NCI-H2227 (cell line): Measurements from ENCODE around the gene TPD52L2.
"Not testable (repeated sequence)": the region's sequence is repeated elsewhere in the genome, so short reads cannot be mapped to it uniquely, and the experiment has no call there.

Source experiments
- DNase-seq: peaks from one replicate; lab custom pipeline; 2025; ENCODE audit not compliant: unreplicated experiment; lab: John Stamatoyannopoulos, UW

The TPD52L2 gene

DNA sequence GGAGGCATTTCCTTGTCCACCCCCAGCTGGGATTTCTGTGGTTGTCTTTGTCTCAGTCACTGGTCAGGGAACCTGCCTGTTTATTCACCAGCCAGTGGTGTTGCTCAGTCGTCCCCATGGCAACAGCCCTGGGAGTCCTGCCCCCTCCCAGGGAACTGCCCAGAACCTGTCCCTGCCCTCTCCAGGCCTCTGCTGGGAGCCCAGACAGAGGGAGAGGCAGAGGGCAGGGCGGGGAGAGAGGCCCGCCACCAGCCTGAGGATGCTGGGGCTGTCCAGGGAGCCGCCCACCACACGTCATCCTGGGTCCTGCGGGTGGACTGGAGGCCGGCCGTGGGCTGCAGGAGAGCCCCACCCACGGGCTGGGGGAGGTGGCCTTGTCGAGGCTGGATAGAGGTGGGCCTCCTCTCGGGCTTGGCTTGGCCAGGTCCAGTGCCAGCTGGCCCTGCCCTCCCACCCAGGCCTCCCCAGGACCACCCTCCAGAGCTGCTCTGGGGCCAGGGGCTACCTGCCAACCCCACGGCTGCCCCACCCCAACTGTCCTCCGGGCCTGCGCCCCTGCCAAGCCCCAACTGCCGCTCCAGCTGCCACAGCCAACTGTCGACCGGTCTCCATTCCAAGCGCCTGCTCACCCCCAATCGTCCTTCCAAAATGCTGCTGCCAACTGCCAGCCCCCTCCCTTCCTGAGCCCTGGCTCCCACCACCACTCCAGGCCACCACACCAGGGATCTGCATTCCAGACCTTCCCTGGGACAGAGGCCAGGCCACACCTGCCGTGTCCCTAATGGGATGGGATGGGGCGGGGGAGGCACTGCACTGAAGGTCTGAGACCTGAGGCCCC, 29.8 kb upstream of the TPD52L2 start:
- DNase-seq, result peak; percentile 93

GRCh38 chr20:63836458-63837344, 28.4 kb upstream of the TPD52L2 start:
- no peak for DNase-seq

GRCh38 chr20:63837479-63837878, 27.6 kb upstream of the TPD52L2 start:
- no peak for DNase-seq

DNA sequence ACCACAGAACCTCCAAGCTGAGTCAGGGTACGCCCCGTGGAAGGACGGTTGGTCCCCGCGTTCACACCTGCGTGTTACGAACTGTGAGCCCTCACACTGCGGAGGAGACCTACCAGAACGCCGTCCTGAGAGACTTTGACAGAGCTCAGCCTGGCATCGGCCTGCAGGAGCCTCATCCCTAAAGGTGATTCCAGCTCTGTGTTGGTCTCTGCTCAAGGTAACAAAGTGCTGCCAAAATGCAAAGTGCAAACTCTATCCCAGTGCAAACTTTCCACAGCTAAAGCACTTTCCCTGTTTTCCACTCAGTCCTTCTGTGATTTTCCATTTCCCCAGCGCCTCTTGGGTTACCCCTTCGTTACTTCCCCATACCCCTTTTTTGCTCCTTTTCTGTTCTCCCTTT, 25.4 kb upstream of the TPD52L2 start:
- DNase-seq, result no peak

GRCh38 chr20:63840405-63840828, 24.7 kb upstream of the TPD52L2 start:
- no peak for DNase-seq

DNA sequence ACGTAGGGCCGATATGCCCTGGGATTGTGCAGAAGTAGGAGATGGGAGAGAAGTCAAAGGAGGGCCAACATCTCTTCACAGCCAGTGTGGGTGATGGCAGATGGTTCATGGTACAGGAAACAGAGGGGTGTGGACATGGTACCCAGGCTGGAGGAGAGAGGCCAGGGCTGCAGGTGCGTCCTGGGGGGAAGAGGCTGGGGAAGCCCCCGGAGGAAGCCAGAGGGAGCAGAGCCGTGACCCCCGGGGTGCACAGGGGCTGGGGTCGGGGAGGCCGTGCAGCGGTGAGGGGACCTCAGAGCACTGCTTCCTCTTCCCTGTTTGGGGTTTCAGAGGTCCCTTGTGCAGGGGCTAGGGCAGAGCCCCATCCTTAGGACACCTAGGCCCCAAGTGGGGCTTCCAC, 22.8 kb upstream of the TPD52L2 start:
- DNase-seq, result no peak

GRCh38 chr20:63843222-63843621, 21.8 kb upstream of the TPD52L2 start:
- no peak for DNase-seq

GRCh38 chr20:63843778-63844177, 21.3 kb upstream of the TPD52L2 start:
- no peak for DNase-seq

DNA sequence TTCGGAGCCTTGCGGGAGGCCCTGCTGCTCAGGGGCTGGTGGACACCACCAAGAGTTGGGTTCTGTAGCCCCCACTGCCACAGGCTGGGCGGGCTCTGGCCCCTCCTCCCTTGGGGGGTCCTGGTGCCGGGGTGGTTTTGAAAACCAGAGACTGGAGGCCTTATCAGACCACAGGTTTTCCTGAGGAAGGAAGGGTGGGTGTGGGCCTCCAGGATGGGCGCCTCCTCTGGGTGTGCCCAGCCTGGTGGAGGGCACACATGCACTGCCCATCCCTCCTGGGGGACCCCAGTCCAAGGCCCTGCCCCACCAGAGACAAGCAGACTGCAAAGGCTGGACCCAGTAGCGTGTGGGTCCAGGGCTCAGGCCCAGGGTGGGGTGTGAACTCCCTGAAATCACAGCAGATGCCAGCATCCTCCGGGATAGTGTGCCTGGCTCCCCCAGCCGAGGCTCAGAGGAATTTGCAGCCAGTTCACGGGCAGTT, 20.5 kb upstream of the TPD52L2 start:
- no peak for DNase-seq

DNA sequence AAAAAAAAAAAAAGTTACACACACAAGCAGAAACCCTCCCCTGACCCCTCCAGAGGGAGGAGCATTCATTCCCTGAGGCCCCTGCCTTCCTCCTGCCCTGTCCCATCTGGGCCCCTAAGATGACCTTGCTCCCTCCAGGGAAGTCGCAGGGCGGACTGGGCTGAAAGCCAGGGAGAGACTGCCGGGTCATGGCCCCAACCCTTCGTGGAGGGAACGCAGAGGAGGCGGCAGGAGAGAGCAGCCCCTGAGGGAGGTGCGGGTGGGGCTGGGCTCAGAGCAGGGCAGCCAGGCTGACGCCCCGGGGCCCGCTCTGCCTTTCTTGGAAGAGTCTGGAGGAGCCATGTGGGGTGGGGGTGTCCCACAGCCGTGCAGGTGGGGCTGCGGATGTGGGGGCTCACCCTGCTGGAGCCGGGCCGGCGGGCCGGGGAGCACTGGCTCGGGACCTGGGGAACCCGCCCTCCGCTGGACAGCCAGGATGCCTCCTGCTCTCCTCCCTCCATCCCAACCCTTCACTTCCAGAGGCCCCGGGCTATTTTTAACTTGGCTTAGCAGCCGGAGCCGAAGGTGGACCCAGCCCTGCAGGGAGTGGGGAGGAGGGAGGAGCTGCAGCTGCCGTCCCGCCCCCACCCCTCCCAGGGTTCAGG, 18.8 kb upstream of the TPD52L2 start:
- DNase-seq, result peak; percentile 71

DNA sequence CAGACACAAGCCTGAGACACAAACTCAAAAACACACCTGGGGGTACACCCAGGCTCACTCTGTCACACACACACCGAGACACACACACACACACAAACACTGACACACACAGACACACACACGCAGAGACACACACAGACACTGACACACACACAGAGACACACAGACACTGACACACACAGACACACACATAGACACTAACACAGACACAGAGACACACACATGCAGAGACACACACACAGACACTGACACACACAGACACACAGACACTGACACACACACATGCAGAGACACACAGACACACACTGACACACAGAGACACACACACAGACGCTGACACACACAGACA, 18.2 kb upstream of the TPD52L2 start:
- no peak for DNase-seq

- no peak for DNase-seq
Observed at GRCh38 chr20:63847237-63848002, 17.6 kb upstream of the TPD52L2 start.

GRCh38 chr20:63848003-63848911, 16.8 kb upstream of the TPD52L2 start:
- DNase-seq, result no peak

- DNase-seq, result no peak
Observed at GRCh38 chr20:63850689-63851547, 14.2 kb upstream of the TPD52L2 start.

GRCh38 chr20:63851548-63851943, 13.5 kb upstream of the TPD52L2 start:
- not testable (repeated sequence) for DNase-seq

GRCh38 chr20:63853733-63854068, 11.4 kb upstream of the TPD52L2 start:
- not testable (repeated sequence) for DNase-seq

DNA sequence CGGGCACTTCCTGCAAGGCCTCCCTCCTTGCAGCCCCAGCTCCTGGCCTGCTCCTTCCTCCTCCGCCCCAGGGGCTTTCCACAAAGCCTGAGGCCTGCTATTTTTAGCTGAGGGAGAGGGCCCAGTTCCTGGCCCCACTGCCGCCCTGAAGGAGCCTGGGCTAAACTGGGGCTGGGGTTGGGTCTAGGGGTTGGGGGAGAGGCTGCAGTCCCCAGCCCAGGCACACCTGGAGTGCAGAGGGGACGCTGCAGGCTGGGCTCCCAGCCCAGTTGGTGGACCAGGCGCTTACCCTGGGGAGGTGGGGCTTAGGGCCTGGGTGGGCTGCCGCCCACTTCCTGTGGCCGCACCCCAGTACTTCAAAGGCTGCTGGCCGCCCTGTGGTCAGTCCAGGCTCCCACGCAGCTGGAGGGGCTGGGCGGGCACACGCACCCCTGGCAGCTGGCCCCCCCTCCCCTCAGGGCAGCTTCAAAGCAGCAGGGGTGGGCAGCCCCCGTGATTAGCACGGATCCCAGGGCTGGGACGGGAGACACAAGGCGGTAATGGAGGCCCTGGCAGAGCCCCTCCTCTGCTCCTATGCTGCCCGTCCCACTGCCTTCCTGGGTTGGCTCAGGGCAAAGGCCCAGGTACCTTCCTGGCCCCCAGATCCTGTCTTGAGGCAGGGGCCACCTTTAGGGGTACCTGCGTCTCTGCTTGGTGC, 10.9 kb upstream of the TPD52L2 start:
- no peak for DNase-seq

- no peak for DNase-seq
Observed at GRCh38 chr20:63854766-63855362, 10.2 kb upstream of the TPD52L2 start.
